HepG2 (cell line): ENCODE measurements around the gene NPTXR.

Source experiments
- BHLHE40 ChIP-seq: IDR thresholded peaks from 2 replicates; pipeline ENCODE4 v1.6.1; 2011; ENCODE audit warnings: low read length, improper control_type of control experiment
- MED13 ChIP-seq: sonication (generic); formaldehyde crosslinking; IDR thresholded peaks from 2 replicates; pipeline ENCODE4 v1.5.0; 2020; ENCODE audit warnings: missing genetic modification reagents
- TF ChIP-seq, protein P1 (sequence below): sonication (generic); formaldehyde crosslinking; IDR thresholded peaks from 2 replicates; pipeline ENCODE4 v1.5.0; 2020; ENCODE audit warnings: mild to moderate bottlenecking, missing genetic modification reagents, moderate library complexity

DNA sequence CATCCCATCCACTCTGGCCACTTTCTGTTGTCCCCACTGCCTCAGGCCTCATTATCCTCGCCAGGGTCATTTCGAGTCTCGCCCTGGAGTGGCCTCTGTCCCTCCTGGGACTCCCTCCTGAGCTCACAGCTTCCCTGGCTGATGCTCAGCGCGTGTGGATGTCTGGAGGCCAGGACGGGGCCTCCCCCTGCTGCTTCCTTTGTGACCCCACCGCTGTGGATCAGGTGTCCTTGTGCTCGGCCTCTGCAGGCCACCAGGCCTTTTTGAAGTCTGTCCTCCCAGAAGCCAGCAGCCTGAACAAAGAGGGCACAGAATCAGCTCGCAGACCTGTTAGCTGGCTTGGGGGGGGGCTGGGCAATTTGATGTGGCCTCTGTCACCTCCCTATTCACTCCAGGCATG is 14.7 kb upstream of the NPTXR start:
- TF ChIP-seq, protein P1, sequence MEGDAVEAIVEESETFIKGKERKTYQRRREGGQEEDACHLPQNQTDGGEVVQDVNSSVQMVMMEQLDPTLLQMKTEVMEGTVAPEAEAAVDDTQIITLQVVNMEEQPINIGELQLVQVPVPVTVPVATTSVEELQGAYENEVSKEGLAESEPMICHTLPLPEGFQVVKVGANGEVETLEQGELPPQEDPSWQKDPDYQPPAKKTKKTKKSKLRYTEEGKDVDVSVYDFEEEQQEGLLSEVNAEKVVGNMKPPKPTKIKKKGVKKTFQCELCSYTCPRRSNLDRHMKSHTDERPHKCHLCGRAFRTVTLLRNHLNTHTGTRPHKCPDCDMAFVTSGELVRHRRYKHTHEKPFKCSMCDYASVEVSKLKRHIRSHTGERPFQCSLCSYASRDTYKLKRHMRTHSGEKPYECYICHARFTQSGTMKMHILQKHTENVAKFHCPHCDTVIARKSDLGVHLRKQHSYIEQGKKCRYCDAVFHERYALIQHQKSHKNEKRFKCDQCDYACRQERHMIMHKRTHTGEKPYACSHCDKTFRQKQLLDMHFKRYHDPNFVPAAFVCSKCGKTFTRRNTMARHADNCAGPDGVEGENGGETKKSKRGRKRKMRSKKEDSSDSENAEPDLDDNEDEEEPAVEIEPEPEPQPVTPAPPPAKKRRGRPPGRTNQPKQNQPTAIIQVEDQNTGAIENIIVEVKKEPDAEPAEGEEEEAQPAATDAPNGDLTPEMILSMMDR (CRISPR knock-in tag), result peak; percentile 43
- TF ChIP-seq BHLHE40, result no peak
- TF ChIP-seq MED13, result no peak
